Brain microvascular endothelial cell (primary cell): ENCODE measurements around the gene ADGRB3.

ENCODE experiments used
- DNase-seq: peaks from one replicate; pipeline ENCODE4 v3.0.0-alpha.2; 2020
- H3K27ac ChIP-seq: fragments of 250-450 bp; sonication (Bioruptor Pico); 2 replicates; pipeline ENCODE4 v1.5.1; 2020; ENCODE audit warnings: mild to moderate bottlenecking, moderate library complexity
- H3K27me3 ChIP-seq: fragments of 250-450 bp; sonication (Bioruptor Pico); replicated peaks from 2 replicates; pipeline ENCODE4 v1.5.1; 2020; ENCODE audit warnings: mild to moderate bottlenecking
- H3K36me3 ChIP-seq: fragments of 250-450 bp; sonication (Bioruptor Pico); replicated peaks from 2 replicates; pipeline ENCODE4 v1.5.1; 2020; ENCODE audit warnings: mild to moderate bottlenecking
- H3K4me3 ChIP-seq: 2 replicates; pipeline ENCODE4 v1.5.1; 2011; ENCODE audit warnings: low read depth, mild to moderate bottlenecking, control low read depth, low read length, moderate library complexity
- CTCF ChIP-seq: IDR thresholded peaks from 2 replicates; pipeline ENCODE4 v1.5.1; 2011; ENCODE audit warnings: low read depth, mild to moderate bottlenecking, moderate library complexity, low read length, control low read depth, inconsistent platforms; ENCODE audit errors: missing control alignments
- in situ Hi-C: cut with HindIII; loops from 2 replicates; pipeline ENCODE4 v1.10.0; 2017; ENCODE audit warnings: low sequenced_read_pairs, low pct_ligation_motif_present

Gene ADGRB3

DNA sequence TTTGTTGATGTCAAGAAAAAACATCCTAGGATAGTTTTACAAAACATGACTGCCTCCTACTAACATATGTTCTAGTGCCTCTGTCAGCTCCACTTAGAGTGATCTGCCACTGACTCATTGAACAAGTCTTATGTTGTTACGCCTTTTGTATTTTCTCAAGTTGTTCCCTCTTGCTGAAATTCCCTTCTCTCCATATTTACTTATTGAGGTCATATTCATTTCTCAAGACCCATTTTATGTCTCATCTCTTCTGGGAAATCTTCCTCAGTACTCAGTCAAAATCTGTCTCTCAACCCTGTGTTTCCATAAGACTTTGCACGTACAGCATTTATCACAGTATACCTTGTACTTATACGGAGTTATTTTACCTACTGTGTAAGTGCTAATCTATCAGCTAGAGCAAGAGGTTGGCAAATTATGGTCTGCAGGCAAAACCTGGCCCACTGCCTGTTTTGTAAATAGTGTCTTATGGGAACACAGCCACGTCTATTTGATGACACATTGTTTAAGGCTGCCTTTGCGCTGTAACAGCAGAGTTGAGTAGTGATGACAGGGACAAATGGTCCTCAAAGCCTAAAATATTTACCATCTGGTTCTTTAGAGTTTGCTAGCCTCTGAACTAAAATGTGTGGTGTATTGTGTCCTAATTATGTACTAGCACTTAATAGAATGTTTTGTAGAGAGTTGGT, 83.4 kb downstream of the ADGRB3 start:
- no peak for TF ChIP-seq CTCF
- in situ Hi-C loops: no loop called here
- peak overlapping the region; percentile 56 for H3K27ac ChIP-seq
- no peaks in the 10 kb centered on the region for H3K27me3 ChIP-seq
- H3K4me3 ChIP-seq: no peak overlapping the region
- H3K36me3 ChIP-seq: no peaks in the 10 kb centered on the region
- peak; percentile 64 for DNase-seq

GRCh38 chr6:68719761-68720160, 84.7 kb downstream of the ADGRB3 start:
- TF ChIP-seq CTCF: no peak
- no peak overlapping the region for H3K4me3 ChIP-seq
- no peaks in the 10 kb centered on the region for H3K36me3 ChIP-seq
- H3K27ac ChIP-seq: no peak overlapping the region
- no peak for DNase-seq
- no peaks in the 10 kb centered on the region for H3K27me3 ChIP-seq
- in situ Hi-C loops: no loop called here

GRCh38 chr6:68722891-68723527, 87.9 kb downstream of the ADGRB3 start:
- in situ Hi-C loops: no loop called here
- DNase-seq: no peak
- TF ChIP-seq CTCF: no peak
- no peaks in the 10 kb centered on the region for H3K36me3 ChIP-seq
- no peaks in the 10 kb centered on the region for H3K27me3 ChIP-seq
- H3K4me3 ChIP-seq: no peak overlapping the region
- no peak overlapping the region for H3K27ac ChIP-seq

GRCh38 chr6:68724060-68724459, 89.0 kb downstream of the ADGRB3 start:
- Histone ChIP-seq H3K4me3 (no peak overlapping the region), H3K27me3 (no peaks in the 10 kb centered on the region), H3K36me3 (no peaks in the 10 kb centered on the region), H3K27ac (no peak overlapping the region)
- DNase-seq: no peak
- no peak for TF ChIP-seq CTCF
- in situ Hi-C loops: no loop called here

DNA sequence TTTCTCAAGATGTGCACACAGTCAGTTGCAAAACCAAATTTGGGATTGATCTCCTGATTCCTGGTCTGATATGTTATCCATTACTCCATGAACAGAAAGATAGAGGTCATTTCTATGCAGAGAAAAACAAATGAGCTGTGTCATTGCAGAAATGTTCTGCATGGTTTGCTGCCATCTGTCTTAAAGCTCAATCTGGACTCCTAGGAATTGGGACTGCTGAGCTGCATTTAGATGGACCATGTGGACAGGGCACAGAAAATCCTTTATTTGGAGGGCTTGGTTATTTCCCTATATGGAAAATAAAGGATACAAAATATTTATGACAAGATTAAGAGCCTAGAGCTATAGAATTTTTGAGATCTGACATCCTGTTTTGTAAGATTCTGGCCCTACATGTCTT, 91.3 kb downstream of the ADGRB3 start:
- H3K4me3 ChIP-seq: no peak overlapping the region
- in situ Hi-C loops: no loop called here
- H3K36me3 ChIP-seq: no peaks in the 10 kb centered on the region
- no peak for TF ChIP-seq CTCF
- no peak for DNase-seq
- no peaks in the 10 kb centered on the region for H3K27me3 ChIP-seq
- H3K27ac ChIP-seq: no peak overlapping the region
